ENCODE results near the gene TET3. TPM values are rescaled to one million over a fixed set of nuclear protein-coding genes. Genes with fewer than 3 reads are reported as not detected.

TET3 gene
- total RNA-seq, 1 donor from 2014 or later, result 23.0 TPM

DNA sequence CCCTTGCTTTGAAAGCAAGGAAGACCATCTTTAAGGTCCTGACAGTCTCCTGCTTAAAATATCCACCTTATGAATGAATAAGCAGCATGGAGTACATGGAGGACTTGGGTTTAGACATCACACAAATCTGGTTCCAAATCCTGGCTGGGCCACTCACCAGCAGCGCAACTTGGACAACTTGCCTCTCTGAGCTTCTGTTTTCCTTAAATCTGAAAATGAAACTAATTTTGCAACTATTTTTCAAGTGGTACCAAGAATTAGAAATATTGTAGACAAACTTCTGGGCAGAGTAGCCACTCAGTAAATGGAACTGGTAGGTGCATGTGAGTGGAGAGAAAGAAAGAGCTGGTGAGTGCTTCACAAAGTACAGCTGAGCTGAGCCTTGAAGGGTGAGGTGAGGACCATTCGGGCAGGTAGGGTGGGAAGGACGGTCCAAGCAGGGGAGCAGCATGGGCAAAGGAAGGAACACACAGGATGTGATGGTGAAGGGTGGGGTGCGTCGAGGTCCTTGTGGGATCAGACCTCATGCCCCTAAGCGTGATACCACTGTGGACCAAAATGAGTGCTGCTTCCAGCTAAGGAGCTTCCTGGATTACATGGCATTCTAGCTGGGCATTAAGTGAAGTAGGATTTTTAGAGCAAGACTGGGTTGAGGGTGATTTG, 14.4 kb upstream of the TET3 start:
- Mint-ChIP-seq H3K4me3 (ENCODE audit: unreplicated experiment) (no peak overlapping the region), H3K27ac (ENCODE audit: unreplicated experiment) (no peak overlapping the region), H3K9me3 (ENCODE audit: unreplicated experiment) (no peaks in the 10 kb centered on the region), H3K27me3 (ENCODE audit: unreplicated experiment) (no peaks in the 10 kb centered on the region), H3K36me3 (ENCODE audit: low read depth, unreplicated experiment) (no peaks in the 10 kb centered on the region), H3K4me1 (ENCODE audit: unreplicated experiment) (peaks cover 14% of the 10 kb centered on the region)
- no peak for DNase-seq (ENCODE audit: low spot score)
- TF ChIP-seq, protein P1, sequence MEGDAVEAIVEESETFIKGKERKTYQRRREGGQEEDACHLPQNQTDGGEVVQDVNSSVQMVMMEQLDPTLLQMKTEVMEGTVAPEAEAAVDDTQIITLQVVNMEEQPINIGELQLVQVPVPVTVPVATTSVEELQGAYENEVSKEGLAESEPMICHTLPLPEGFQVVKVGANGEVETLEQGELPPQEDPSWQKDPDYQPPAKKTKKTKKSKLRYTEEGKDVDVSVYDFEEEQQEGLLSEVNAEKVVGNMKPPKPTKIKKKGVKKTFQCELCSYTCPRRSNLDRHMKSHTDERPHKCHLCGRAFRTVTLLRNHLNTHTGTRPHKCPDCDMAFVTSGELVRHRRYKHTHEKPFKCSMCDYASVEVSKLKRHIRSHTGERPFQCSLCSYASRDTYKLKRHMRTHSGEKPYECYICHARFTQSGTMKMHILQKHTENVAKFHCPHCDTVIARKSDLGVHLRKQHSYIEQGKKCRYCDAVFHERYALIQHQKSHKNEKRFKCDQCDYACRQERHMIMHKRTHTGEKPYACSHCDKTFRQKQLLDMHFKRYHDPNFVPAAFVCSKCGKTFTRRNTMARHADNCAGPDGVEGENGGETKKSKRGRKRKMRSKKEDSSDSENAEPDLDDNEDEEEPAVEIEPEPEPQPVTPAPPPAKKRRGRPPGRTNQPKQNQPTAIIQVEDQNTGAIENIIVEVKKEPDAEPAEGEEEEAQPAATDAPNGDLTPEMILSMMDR (IDR thresholded peaks at IDR 0.05; ENCODE audit: unreplicated experiment), result no peak

DNA sequence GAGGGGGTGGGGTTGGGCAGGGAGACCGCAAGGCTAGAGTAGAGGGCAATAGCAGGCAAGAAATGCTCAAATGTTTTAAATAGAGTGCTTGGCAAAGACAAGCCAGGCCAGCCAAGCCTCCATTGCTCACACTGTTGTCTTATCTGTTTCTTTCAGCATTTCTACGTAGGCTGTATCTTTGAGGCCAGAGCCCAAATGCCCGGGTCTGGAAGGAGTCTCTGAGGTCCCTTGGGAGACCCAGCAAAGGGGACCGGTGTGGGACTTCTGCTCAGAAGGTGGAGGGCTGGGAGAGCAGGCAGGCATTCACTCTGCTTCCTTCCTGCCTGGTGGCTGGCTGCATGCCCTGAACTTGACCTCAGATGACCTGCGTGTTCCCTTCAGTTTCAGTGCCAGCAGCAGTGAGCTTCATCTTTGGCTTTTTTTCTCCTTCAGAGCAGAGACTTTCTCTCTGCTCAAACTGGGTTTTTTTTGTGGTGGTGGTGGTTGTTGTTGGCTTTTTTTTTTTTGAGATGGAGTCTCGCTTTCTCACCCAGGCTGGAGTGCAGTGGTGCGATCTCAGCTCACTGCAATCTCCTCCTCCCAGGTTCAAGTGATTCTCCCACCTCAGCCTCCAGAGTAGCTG, 13.7 kb upstream of the TET3 start:
- Mint-ChIP-seq H3K27ac (ENCODE audit: unreplicated experiment) (no peak overlapping the region), H3K4me3 (ENCODE audit: unreplicated experiment) (no peak overlapping the region), H3K4me1 (ENCODE audit: unreplicated experiment) (peaks cover 20% of the 10 kb centered on the region), H3K9me3 (ENCODE audit: unreplicated experiment) (no peaks in the 10 kb centered on the region), H3K36me3 (ENCODE audit: low read depth, unreplicated experiment) (no peaks in the 10 kb centered on the region), H3K27me3 (ENCODE audit: unreplicated experiment) (no peaks in the 10 kb centered on the region)
- no peak for DNase-seq (ENCODE audit: low spot score)
- TF ChIP-seq, protein P1 (IDR thresholded peaks at IDR 0.05; ENCODE audit: unreplicated experiment), result no peak

DNA sequence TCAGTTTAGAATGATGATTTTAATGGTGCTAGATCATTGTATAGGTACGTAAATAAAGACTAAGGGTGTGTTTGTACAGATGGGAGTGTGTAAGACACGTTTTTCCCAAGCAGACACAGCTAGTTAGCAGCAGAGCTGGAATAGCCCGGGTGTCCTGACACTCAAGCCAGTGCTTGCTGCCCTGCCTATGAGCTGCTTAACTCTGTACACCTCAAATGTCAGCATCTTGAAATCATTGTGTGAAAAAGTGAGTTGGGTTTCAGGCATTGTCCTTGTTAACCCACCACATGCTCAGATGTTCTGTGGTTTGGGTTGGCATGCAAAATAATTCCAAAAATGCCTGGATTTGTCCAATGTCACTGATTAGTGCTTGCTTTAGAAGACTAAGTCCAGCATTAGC, 13.0 kb upstream of the TET3 start:
- Mint-ChIP-seq H3K9me3 (ENCODE audit: unreplicated experiment) (no peaks in the 10 kb centered on the region), H3K27ac (ENCODE audit: unreplicated experiment) (no peak overlapping the region), H3K4me1 (ENCODE audit: unreplicated experiment) (peaks cover 20% of the 10 kb centered on the region), H3K36me3 (ENCODE audit: low read depth, unreplicated experiment) (no peaks in the 10 kb centered on the region), H3K27me3 (ENCODE audit: unreplicated experiment) (no peaks in the 10 kb centered on the region), H3K4me3 (ENCODE audit: unreplicated experiment) (no peak overlapping the region)
- DNase-seq (ENCODE audit: low spot score), result no peak
- TF ChIP-seq, protein P1 (IDR thresholded peaks at IDR 0.05; ENCODE audit: unreplicated experiment), result no peak

DNA sequence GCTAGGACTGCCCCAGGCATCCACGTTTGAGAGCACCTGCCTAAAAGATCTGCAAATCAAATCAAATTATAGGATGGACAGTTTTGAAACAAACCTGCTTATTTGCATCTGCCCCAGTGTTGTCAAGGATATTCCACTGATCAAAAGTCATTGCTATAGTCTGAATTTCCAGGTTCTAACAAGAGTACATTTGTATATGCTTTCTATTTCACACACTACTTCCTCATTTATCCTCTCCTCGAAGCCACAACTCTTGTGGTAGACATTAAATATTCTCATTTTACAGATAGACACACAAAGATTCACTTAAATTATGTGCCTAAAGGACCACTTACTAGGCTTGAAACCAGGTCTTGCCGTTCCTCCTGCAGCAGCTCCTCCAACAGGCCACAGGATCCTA, 11.9 kb upstream of the TET3 start:
- DNase-seq (ENCODE audit: low spot score), result no peak
- H3K4me1 Mint-ChIP-seq (ENCODE audit: unreplicated experiment), result peaks cover 20% of the 10 kb centered on the region
- no peak overlapping the region for H3K27ac Mint-ChIP-seq (ENCODE audit: unreplicated experiment)
- no peaks in the 10 kb centered on the region for H3K36me3 Mint-ChIP-seq (ENCODE audit: low read depth, unreplicated experiment)
- TF ChIP-seq, protein P1 (IDR thresholded peaks at IDR 0.05; ENCODE audit: unreplicated experiment), result no peak
- no peaks in the 10 kb centered on the region for H3K9me3 Mint-ChIP-seq (ENCODE audit: unreplicated experiment)
- H3K4me3 Mint-ChIP-seq (ENCODE audit: unreplicated experiment), result no peak overlapping the region
- H3K27me3 Mint-ChIP-seq (ENCODE audit: unreplicated experiment), result no peaks in the 10 kb centered on the region

DNA sequence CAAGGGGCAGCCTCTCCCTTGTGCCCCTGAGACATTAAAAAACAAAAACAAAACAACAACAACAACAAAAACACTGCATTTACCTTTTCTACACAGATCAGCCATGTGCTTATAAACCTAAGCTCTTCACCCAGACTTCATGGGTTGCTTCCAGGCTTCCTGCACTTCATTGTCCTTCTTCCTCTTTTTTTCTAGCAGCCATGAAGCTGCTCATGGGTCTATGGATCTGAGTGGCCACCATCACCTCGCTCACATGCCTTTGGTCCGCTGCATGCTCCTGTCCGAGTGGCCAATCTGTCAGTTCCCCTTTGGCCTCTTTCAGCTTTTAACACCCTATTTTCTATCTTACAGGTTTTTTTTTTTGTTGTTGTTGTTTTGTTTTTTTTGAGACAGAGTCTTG, 9.0 kb upstream of the TET3 start:
- Mint-ChIP-seq H3K27me3 (ENCODE audit: unreplicated experiment) (no peaks in the 10 kb centered on the region), H3K4me1 (ENCODE audit: unreplicated experiment) (peaks cover 25% of the 10 kb centered on the region), H3K27ac (ENCODE audit: unreplicated experiment) (no peak overlapping the region), H3K36me3 (ENCODE audit: low read depth, unreplicated experiment) (no peaks in the 10 kb centered on the region), H3K4me3 (ENCODE audit: unreplicated experiment) (no peak overlapping the region), H3K9me3 (ENCODE audit: unreplicated experiment) (no peaks in the 10 kb centered on the region)
- DNase-seq (ENCODE audit: low spot score), result no peak
- TF ChIP-seq, protein P1 (IDR thresholded peaks at IDR 0.05; ENCODE audit: unreplicated experiment), result no peak

Measured in endothelial cell (in vitro differentiated cells).